Omental fat pad (tissue), 4 donors: Measurements from ENCODE around the gene PNO1. TPM values are rescaled to one million over a fixed set of nuclear protein-coding genes. Genes with fewer than 3 reads are reported as not detected.

Source experiments
- ATAC-seq: fragments of 150-250 bp; one replicate; pipeline ENCODE4 v1.9.1; 2016; ENCODE audit warnings: mild to moderate bottlenecking, moderate library complexity; ENCODE audit not compliant: low FRiP score
- DNase-seq: peaks from one replicate; pipeline ENCODE4 v3.0.0-alpha.2; 2019; ENCODE audit warnings: low spot score
- total RNA-seq, 4 donors: library from RNA; depleted of rRNA; stranded (reverse); fragments of >200 nt; gene quantifications; one replicate each; pipeline ENCODE4 v1.1.0, GENCODE V29; 2016
- TF ChIP-seq, protein P1 (sequence below), 3 donors: fragments of 450-650 bp; IDR thresholded peaks; one replicate each; pipeline ENCODE4 v1.5.1; 2016 to 2017; ENCODE audit warnings: antibody characterized with exemption in 3 of 3, mild to moderate bottlenecking in 3 of 3, moderate library complexity in 2 of 3

Gene PNO1
- total RNA-seq, 4 donors from 2014 or later = 13.4 to 65.9 (median 21.9) TPM

DNA sequence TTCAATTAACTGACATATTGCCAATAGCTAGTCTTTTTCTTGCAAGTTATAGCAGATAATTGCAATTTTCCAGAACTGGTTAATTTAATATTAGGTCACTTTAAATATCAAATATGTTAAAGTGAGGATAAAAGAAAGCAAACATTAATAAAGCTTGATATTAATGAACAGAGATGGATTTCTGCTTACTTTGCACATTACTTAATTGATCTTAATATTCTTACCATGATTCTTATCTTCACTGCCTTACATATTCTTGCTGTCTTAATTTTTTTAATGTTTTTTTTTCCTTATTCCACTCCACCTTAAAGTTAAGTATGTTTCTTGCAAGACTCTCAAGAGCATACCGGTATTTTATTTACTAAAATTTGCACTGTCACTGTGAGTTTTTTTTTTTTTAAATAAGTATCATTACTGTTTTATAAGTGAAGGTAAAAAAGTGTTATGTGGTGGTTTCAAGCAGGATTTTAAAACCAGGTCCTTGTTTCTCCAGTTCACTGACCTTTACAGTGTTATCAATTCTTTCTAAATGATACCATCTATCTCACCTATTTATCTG is 60.7 kb downstream of the PNO1 start:
- ATAC-seq (no peak), DNase-seq (no peak)
- TF ChIP-seq, protein P1, sequence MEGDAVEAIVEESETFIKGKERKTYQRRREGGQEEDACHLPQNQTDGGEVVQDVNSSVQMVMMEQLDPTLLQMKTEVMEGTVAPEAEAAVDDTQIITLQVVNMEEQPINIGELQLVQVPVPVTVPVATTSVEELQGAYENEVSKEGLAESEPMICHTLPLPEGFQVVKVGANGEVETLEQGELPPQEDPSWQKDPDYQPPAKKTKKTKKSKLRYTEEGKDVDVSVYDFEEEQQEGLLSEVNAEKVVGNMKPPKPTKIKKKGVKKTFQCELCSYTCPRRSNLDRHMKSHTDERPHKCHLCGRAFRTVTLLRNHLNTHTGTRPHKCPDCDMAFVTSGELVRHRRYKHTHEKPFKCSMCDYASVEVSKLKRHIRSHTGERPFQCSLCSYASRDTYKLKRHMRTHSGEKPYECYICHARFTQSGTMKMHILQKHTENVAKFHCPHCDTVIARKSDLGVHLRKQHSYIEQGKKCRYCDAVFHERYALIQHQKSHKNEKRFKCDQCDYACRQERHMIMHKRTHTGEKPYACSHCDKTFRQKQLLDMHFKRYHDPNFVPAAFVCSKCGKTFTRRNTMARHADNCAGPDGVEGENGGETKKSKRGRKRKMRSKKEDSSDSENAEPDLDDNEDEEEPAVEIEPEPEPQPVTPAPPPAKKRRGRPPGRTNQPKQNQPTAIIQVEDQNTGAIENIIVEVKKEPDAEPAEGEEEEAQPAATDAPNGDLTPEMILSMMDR (IDR thresholded peaks at IDR 0.05) = no peak

DNA sequence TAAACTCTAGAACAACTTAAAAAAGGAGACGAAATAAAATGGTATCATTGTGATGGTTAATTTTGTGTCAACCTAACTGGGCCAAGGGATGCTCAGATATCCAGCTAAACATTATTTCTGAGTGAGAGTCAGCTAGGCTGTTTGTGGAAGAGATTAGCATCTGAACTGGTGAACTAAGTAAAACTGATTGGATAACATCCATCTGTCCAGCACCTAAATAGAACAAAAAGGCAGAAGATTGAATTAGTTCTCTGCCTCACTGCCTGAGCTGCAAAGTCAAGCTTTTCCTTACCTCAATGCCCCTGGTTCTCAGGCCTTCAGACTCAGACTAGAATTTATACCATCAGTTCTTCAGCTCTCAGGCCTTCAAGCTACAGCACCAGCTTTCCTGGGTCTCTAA is 64.6 kb downstream of the PNO1 start:
- ATAC-seq (no peak), DNase-seq (no peak)
- TF ChIP-seq, protein P1 (IDR thresholded peaks at IDR 0.05) = no peak

DNA sequence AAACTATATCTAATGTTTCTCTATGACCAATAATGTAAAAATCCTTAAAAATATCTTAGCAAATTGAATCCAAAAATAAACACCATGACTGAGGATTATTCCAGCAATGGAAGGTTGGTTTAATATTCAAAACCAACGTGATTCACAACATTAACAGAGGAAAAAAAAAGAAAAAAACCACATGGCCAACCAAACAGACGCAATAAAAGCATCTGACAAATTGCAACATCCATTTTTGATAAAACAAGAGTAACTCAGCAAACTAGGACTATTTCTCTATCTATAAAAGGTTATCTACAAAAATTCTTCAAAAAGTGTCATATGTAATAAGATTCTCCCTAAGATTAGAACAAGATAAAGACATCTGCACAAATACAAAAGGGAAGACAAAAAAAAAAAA is 65.7 kb downstream of the PNO1 start:
- ATAC-seq (no peak), DNase-seq (no peak)
- TF ChIP-seq, protein P1 (IDR thresholded peaks at IDR 0.05) = no peak

DNA sequence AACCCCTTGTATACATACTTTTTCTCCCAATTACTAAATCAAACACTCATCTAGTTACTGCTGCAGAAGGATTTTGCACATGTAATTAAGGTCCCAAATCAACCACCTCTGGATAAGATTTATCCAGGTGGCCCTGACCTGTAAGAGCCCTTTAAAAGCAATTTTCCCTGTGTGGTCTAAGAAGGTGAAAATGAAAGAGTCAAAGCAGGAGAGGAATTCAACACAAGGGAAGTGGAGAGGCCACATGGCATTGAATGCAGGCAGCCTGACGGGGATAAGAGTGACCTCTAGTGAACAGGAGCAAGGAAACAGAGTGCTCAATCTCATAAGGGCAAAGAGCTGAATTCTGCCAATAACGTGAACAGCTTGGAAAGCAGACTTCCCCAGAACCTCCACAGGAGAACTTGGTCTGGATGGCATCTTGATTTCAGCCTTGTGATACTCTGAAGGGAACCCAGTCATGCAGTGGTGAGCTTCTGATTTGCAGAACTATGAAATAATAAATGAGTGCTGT is 67.5 kb downstream of the PNO1 start:
- TF ChIP-seq, protein P1 (IDR thresholded peaks at IDR 0.05) = no peak
- DNase-seq (no peak), ATAC-seq (no peak)

Other genes starting within 250 kb of the PNO1 start
- 10 to 100 TPM; 25.0 to 36.8 (median 33.7) TPM for gene C1D, start 94.9 kb upstream of the PNO1 start, total RNA-seq
- 10 to 100 TPM; 34.0 to 44.9 (median 39.9) TPM for gene PPP3R1, start 94.6 kb downstream of the PNO1 start, total RNA-seq
- 10 to 100 TPM; 40.8 to 67.9 (median 49.4) TPM for gene CNRIP1, start 162.1 kb downstream of the PNO1 start, total RNA-seq
- 10 to 100 TPM; 16.9 to 55.1 (median 31.9) TPM for gene PLEK, start 207.4 kb downstream of the PNO1 start, total RNA-seq